Activated naive CD4-positive, alpha-beta T cell (primary cell): ENCODE measurements around the gene ZG16B.

ENCODE experiments used
- DNase-seq, 4 experiments: peaks; one replicate each; lab custom pipeline; 2025; lab: John Stamatoyannopoulos, UW

The ZG16B gene

DNA sequence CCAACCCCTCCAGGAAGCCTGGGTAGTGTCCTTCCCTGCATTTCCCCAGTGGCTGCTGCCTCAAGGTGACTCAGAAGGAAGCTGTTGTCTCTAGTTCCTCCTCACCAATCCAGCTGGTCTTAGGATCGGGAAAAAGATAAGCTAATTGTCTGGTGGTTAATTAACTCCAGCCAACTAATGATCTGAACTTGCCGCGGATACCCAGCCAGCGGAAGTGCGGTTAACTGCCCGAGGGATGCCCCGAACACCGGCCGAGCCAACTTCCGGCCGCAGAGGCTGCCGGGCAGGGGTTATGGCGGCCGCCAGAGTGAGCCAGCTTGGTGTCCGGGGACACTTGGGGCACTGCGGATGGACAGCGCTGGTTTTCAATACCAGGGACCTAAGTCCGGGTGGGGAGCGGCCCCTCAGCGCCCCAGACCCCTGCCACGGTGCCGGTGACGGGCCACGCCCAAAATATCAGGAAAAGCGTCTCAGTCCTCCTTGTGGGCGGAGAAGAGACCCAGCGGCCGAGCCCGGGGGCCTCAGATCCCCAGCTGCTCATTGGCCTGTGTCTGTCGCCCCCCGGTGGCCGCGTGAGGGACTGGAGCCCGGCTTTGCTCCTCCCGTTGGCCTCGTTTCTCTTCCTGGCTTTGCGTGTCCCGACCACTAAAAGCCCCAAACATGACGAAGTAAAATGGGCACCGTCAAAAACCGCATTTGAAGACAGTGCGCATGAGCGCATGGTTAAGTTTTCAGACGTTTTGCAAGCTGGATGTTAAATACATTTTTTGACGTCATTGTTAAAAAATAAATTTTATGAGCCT is 38.1 kb downstream of the ZG16B start:
- DNase-seq = peak; percentile 86 to 97 (median 88)

DNA sequence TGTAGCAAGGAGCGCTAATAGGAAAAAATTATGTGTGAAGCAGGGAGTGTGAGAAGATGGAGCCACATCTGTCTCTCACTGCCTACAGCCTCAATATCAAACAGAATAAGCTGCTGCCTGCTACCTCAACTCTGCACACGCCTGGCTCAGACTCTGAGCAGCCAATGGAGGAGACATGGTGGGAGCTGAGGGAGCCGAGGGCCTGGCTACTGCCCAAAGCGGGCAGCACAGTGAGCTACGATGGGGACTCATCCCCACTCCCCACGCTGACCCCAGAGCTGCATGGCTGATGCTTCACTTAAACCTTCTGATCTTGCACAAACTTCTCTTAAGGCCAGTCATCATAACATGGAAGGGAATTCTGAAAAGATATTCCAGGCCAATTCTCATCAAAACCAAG is 41.8 kb downstream of the ZG16B start:
- DNase-seq = no peak

DNA sequence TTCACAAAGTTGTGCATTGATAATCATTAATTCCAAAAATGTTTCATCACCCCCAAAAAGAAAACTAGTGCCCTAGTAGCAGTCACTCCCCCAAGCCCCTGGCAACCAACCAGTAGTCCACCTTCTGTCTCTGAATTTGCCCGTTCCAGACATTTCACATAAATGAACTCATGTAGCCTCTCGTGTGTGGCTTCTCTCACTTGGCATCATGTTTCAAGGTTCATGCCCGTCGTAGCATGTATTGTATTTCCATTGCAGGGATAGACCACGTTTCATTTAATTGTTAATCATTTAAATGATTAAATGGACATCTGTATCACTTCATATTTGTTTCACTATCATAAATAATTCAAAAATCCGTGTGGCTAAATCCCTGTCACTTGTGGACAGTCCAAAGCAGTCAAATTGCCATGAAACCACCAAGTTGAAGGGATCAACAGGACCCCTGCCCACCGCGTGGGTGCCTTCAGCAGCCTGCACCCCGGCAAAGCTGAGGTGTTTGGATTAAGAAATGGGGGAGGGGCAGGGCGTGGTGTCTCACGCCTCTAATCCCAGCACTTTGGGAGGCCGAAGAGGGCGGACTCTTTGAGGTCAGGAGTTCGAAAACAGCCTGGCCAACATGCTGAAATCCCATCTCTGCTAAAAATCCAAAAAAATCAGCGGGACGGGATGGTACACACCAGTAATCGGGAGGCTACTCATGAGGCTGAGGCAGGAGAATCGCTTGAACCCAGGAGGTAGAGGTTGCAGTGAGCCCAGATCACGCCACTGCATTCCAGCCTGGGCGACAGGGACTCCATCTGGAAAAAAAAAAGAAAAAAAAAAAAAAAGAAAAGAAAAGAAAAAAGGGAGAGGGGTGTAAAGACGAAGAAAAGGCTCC is 44.2 kb downstream of the ZG16B start:
- no peak for DNase-seq

DNA sequence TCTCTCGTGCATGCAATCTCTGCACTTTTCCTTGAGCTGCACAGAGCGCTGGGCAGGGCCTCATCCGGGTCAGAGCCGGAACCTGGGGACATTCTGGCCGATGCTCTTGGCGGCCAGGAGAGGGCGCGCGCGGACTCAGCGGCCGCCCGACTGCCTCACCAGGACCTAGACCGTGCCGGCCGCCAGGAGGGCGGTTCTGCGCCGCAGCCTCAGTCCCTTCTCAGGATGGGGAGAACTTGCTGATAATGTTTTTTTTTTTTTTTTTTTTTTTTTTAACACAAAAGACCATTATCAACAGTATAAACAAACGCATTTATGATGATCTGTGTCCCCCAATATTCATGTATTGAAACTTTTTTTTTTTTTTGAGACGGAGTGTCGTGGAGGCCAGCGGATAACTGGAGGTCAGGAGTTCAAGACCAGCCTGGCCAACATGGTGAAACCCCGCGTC is 44.8 kb downstream of the ZG16B start:
- peak in 3 of 4 experiments; percentile 24 to 47 (median 29) for DNase-seq

DNA sequence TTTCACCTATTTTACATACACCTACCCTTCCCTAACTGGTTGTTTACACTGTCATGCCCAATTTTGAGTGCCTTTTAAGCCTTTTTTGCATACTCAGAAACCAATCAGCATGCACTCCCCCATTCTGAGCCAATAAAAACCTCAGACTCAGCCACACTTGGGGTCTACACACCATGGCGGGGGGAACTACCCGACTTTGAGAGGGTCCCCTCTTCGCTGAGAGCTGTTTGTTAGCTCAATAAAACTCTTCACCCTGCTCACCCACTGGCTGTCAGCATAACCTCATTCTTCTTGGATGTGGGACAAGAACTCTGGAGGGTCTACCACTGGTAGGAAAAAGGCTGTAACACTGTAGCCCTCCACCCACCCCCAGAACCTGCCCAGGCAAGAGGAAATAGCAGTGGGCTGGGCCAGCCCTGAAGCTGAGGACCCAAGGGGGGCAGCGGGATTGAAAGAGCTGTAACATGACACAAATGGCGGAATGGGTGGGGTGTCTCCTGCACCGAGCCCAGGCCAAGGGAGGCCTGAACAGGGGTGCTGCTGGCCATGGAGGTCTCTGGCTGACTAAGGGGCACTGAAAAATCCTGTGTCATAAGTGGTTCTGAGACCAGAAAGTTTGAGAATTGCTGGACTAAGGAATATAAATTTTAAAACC is 49.9 kb downstream of the ZG16B start:
- no peak for DNase-seq
